Colon (tissue), 2 donors: Measurements from ENCODE around the gene SOX18.
"Not testable (repeated sequence)": the region's sequence is repeated elsewhere in the genome, so short reads cannot be mapped to it uniquely, and the experiment has no call there.

ENCODE experiments used
- FAIRE-seq: peaks from 2 replicates; lab custom pipeline; 2012; peaks lifted over from hg19 to GRCh38; lab: Jason Lieb, UNC
- donor health status: control.
- donor health status: control.

SOX18 gene

DNA sequence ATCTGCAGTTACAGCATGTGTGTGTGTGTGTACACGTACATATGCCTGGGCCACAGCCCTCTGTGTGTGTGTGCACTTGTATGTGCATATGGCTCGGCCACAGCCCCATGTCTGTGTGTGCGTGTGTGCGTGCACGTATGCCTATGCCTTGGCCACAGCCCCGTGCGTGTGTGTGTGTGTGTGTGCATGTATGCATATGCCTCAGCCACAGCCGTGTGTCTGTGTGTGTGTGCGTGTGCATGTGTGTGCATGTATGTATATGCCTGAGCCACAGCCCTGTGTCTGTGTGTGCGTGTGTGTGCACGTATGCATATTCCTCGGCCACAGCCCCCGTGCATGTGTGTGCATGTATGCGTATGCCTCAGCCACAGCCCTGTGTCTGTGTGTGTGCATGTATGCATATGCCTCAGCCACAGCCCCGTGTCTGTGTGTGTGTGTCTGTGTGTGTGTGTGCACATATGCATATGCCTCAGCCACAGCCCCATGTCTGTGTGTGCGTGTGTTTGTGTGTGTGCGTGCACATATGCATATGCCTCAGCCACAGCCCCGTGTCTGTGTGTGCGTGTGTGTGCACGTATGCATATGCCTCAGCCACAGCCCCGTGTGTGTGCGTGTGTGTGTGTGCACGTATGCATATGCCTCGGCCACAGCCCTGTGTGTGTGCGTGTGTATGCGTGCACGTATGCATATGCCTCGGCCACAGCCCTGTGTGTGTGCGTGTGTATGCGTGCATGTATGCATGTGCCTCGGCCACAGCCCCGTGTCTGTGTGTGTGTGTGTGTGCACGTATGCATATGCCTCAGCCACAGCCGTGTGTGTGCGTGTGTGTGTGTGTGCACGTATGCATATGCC lies 28.1 kb downstream of the SOX18 start:
- FAIRE-seq = no peak

- no peak for FAIRE-seq
Measured at GRCh38 chr20:64015635-64016034, 33.8 kb downstream of the SOX18 start.

DNA sequence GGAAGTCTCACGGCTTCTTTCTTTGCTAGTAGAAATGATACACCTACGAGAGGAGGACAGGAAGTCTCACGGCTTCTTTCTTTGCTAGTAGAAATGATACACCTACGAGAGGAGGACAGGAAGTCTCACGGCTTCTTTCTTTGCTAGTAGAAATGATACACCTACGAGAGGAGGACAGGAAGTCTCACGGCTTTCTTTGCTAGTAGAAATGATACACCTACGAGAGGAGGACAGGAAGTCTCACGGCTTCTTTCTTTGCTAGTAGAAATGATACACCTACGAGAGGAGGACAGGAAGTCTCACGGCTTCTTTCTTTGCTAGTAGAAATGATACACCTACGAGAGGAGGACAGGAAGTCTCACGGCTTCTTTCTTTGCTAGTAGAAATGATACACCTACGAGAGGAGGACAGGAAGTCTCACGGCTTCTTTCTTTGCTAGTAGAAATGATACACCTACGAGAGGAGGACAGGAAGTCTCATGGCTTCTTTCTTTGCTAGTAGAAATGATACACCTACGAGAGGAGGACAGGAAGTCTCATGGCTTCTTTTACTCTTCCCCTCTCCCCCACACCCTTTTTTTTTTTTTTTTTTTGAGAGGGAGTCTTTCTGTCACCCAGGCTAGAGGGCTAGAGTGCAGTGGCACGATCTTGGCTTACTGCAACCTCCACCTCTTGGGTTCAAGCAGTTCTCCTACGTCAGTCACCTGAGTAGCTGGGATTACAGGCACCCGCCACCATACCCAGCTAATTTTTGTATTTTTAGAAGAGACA lies 36.9 kb downstream of the SOX18 start:
- FAIRE-seq = not testable (repeated sequence)

- no peak for FAIRE-seq
Measured at GRCh38 chr20:64011366-64011779, 38.1 kb downstream of the SOX18 start.

- FAIRE-seq = no peak
Measured at GRCh38 chr20:64010711-64011237, 38.7 kb downstream of the SOX18 start.

DNA sequence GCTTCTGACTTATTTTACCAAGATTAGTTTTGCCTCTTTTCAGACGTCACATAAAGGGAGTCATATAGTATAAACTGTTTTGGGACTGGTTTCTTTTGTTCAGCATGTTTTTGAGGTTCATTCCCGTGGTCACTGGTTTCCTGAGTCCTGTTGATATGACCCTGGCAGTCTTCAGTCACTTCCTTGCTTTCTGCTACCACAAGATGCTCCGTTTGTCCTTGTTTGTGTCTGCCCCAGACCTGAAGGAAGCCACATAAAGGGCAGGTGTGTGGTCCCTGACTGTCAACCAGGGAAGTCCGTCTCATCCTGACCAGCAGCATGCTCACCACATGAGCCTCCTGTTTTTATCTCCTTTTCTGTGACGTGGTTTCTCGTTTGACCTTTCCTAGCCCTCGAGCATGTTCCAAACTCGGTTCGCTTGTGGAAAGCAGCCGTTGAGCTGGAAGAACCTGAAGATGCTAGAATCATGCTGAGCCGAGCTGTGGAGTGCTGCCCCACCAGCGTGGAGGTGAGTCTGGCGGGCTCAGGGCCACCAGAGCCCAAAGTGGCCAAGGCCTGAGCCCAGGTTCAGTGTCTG lies 39.5 kb downstream of the SOX18 start:
- no peak for FAIRE-seq

DNA sequence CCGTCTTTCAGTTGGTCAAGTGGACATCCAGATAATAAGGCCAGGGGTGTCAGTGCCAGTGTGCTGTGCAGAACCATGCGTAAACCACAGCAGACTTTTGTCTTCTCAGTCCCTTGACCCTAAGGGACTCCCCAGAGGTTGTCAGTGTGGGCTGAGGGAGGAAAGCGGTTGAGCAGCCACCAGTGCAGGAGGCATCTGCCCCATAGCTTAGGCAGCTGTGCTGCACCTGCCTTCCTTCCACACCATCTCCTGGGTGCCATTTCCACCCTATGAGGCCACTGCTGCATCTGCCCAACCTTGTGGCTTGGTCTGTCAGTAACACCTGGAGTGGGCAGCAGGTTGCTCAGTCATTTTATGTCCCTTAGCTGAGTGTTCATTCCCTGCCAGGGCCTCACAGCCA lies 42.5 kb downstream of the SOX18 start:
- no peak for FAIRE-seq

GRCh38 chr20:64006490-64006889 lies 42.9 kb downstream of the SOX18 start:
- FAIRE-seq = no peak

DNA sequence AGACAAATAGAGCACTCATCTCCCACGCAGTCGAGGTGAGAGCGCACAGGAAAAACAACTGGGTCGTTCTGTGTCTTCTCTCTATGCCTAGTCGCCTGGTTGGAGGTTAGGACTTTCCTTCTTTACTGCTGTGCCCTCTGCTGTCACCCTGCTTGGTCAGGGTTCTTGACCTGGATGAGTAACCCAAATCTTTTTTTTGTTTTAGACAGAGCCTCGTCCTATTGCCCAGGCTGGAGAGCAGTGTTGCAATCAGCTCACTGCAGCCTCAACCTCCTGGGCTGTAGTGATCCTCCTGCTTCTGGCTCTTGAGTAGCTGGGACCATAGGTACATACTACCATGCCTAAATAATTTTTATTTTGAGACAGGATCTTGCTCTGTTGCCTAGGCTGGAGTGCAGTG lies 44.0 kb downstream of the SOX18 start:
- no peak for FAIRE-seq

DNA sequence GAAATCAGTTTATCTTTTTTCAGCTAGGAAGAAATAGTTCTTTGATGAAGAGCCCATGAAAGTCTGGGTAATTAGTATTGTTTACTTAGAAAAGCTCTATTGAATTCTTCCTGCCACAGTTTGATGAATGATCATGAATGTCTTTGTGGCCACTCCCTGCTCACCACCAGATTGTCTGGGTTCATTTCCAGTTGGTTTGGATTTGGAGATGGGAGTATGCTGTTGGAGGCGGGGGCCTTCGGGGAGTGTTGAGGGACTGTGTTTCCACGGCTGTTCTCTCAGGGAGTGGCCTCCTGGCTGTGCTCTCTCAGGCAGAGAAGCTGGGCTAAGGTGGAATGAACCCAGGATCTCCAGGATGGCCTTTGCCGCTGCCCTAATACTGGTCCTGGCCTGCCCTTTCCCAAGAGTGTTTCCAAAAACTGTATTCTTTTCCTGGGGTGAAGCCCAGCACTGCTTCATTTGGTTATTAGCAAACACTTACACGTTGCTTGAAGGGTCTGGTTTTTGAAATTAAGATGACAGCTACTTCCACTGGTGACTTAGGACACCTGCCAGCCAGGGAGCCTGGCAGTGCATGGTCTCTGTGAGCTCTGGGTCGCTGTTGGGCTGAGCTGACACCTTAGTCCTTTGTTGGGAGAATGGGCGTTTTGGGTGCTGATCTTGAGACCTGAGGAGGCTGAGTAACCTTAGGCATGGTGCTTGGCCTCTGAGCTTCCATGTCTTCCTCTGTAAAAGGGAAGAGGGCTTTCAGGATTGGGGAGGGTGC lies 45.3 kb downstream of the SOX18 start:
- FAIRE-seq = no peak

DNA sequence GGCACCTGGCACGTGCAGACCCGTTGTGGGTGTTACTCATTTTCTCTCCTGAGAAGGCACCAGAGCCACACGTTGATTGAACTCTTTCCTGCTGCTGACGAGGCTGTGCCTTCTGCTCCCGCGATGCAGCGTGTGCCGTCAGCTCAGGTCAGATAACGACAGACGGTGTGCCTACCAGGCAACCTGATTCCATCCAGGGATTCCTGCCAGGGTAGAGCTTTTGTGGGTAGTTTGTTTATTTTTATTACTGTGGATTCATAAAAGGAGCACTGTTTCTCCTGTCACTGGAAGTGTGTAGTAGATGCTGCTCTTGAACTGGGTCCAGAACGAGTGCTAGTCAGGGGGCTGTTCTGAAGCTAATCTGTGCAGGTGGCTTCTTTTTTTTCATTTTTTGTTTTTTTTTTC lies 47.8 kb downstream of the SOX18 start:
- no peak for FAIRE-seq

- no peak for FAIRE-seq
Measured at GRCh38 chr20:64000906-64001305, 48.5 kb downstream of the SOX18 start.
